Prostate gland (tissue), 2 donors: ENCODE measurements around the gene CAB39L. TPM values are rescaled to one million over a fixed set of nuclear protein-coding genes. Genes with fewer than 3 reads are reported as not detected.

Experiments
- DNase-seq: peaks from one replicate; pipeline ENCODE4 v3.0.0-alpha.2; 2019; ENCODE audit warnings: low spot score
- H3K27ac ChIP-seq, 2 donors: fragments of 200-600 bp; sonication (generic); 2 replicates each; pipeline ENCODE4 v1.5.1; 2017 to 2019
- H3K27me3 ChIP-seq: fragments of 200-600 bp; sonication (generic); replicated peaks from 2 replicates; pipeline ENCODE4 v1.5.1; 2019; ENCODE audit not compliant: insufficient read depth
- H3K36me3 ChIP-seq, 2 donors: fragments of 200-600 bp; sonication (generic); 1 replicate in 1 of 2; 2 replicates in 1 of 2; pipeline versions ENCODE4 v1.5.1 to v1.8.1; 2017 to 2019
- H3K4me1 ChIP-seq: fragments of 200-600 bp; sonication (generic); replicated peaks from 2 replicates; pipeline ENCODE4 v1.5.1; 2019
- H3K4me3 ChIP-seq, 2 donors: fragments of 200-600 bp; sonication (generic); 2 replicates each; pipeline ENCODE4 v1.5.1; 2017 to 2019
- H3K9me3 ChIP-seq: fragments of 200-600 bp; sonication (generic); 2 replicates; pipeline ENCODE4 v1.5.1; 2017
- CTCF ChIP-seq, 4 experiments: fragments of 200-600 bp in 2 of 4; fragments of 450-650 bp in 2 of 4; sonication (generic) in 2 of 4; IDR thresholded peaks; 1 replicate in 3 of 4; 2 replicates in 1 of 4; pipeline ENCODE4 v1.5.1; 2016 to 2019; ENCODE audit warnings: antibody characterized with exemption in 4 of 4, mild to moderate bottlenecking in 2 of 4, moderate library complexity in 2 of 4
- POLR2A ChIP-seq: fragments of 450-650 bp; IDR thresholded peaks from one replicate; pipeline ENCODE4 v1.6.1; 2016; ENCODE audit warnings: antibody characterized with exemption, mild to moderate bottlenecking
- POLR2AphosphoS5 ChIP-seq: sonication (generic); formaldehyde crosslinking; IDR thresholded peaks from one replicate; pipeline ENCODE4 v1.6.1; 2017; ENCODE audit warnings: antibody characterized with exemption
- WGBS: methylation state at CpG from one replicate; pipeline ENCODE4 v1.1.5; 2018; 5-methylcytosine and 5-hydroxymethylcytosine counted together
- intact Hi-C: fragments of 100-400 bp; cut with DNase I; formaldehyde crosslinking; loops from one replicate; pipeline ENCODE4 v1.14.2; 2022
- total RNA-seq, 2 donors: library from RNA; depleted of rRNA; stranded (reverse); fragments of >200 nt; gene quantifications; one replicate each; pipeline ENCODE4 v1.1.0, GENCODE V29; 2016

The CAB39L gene
- total RNA-seq, 2 donors from 2014 or later: 43.9 to 96.5 TPM

GRCh38 chr13:49304356-49304755 is 139.5 kb downstream of the CAB39L start:
- DNase-seq: no peak
- peaks cover 9% of the 10 kb centered on the region for H3K4me1 ChIP-seq
- WGBS: 95% methylated on average over 12 of the region's 12 CpGs

GRCh38 chr13:49303533-49304252 is 140.2 kb downstream of the CAB39L start:
- H3K36me3 ChIP-seq: no peaks in the 10 kb centered on the region
- DNase-seq: no peak
- intact Hi-C loops: loop anchor here (5.0 kb wide), 2 partner anchors 194 to 304 kb away; partner anchors contain the start of gene PHF11
- WGBS: 72% methylated on average over 11 of the region's 11 CpGs
- no peaks in the 10 kb centered on the region for H3K9me3 ChIP-seq
- H3K27me3 ChIP-seq: no peaks in the 10 kb centered on the region
- no peak overlapping the region for H3K4me3 ChIP-seq
- peaks cover 9% of the 10 kb centered on the region for H3K4me1 ChIP-seq
- TF ChIP-seq POLR2A: no peak
- TF ChIP-seq CTCF (IDR thresholded peaks at IDR 0.05): no peak
- TF ChIP-seq POLR2AphosphoS5: no peak
- peak overlapping the region; percentile 1 to 24 for H3K27ac ChIP-seq

More at GRCh38 chr13:49304356-49304755, 139.5 kb downstream of the CAB39L start:
- TF ChIP-seq POLR2AphosphoS5 (no peak), CTCF (IDR thresholded peaks at IDR 0.05) (no peak), POLR2A (no peak)
- Histone ChIP-seq H3K4me3 (no peak overlapping the region), H3K36me3 (no peaks in the 10 kb centered on the region), H3K27me3 (no peaks in the 10 kb centered on the region), H3K9me3 (no peaks in the 10 kb centered on the region), H3K27ac (peak overlapping the region; percentile 1 to 24)
- intact Hi-C loops: loop anchor here (5.0 kb wide), 2 partner anchors 193 to 303 kb away; partner anchors contain the start of gene PHF11

GRCh38 chr13:49302817-49303216 is 141.0 kb downstream of the CAB39L start:
- DNase-seq: no peak
- no peaks in the 10 kb centered on the region for H3K36me3 ChIP-seq
- TF ChIP-seq POLR2AphosphoS5 (peak; percentile 17), POLR2A (no peak)
- whole genome bisulfite sequencing: 56% methylated on average over 9 of the region's 9 CpGs
- intact Hi-C loops: loop anchor here (5.0 kb wide), 2 partner anchors 194 to 304 kb away; partner anchors contain the start of gene PHF11
- H3K27ac ChIP-seq: no peak overlapping the region
- no peaks in the 10 kb centered on the region for H3K9me3 ChIP-seq
- no peak overlapping the region for H3K4me3 ChIP-seq
- H3K4me1 ChIP-seq: peaks cover 3% of the 10 kb centered on the region
- H3K27me3 ChIP-seq: no peaks in the 10 kb centered on the region

GRCh38 chr13:49302222-49302621 is 141.6 kb downstream of the CAB39L start:
- no peaks in the 10 kb centered on the region for H3K9me3 ChIP-seq
- no peaks in the 10 kb centered on the region for H3K36me3 ChIP-seq
- H3K4me3 ChIP-seq: no peak overlapping the region
- H3K4me1 ChIP-seq: no peaks in the 10 kb centered on the region
- 76% methylated on average over 7 of the region's 7 CpGs for WGBS
- intact Hi-C loops: loop anchor here (5.0 kb wide), 2 partner anchors 195 to 305 kb away; partner anchors contain the start of gene PHF11
- DNase-seq: no peak
- TF ChIP-seq POLR2AphosphoS5 (no peak), POLR2A (no peak), CTCF (IDR thresholded peaks at IDR 0.05) (no peak)
- no peaks in the 10 kb centered on the region for H3K27me3 ChIP-seq
- no peak overlapping the region for H3K27ac ChIP-seq

- Histone ChIP-seq H3K4me1 (no peaks in the 10 kb centered on the region), H3K9me3 (no peaks in the 10 kb centered on the region), H3K27me3 (no peaks in the 10 kb centered on the region), H3K36me3 (no peaks in the 10 kb centered on the region), H3K27ac (no peak overlapping the region), H3K4me3 (no peak overlapping the region)
- 47% methylated on average over 20 of the region's 20 CpGs for WGBS
- TF ChIP-seq CTCF (IDR thresholded peaks at IDR 0.05): peak; percentile 68 to 91 (median 90)
- peak; percentile 76 for TF ChIP-seq POLR2AphosphoS5
- no peak for TF ChIP-seq POLR2A
- intact Hi-C loops: loop anchor here (1.0 to 5.0 kb wide), 3 partner anchors 136 to 306 kb away; partner anchors contain the start of gene PHF11
- DNase-seq: peak; percentile 53
These were observed 142.9 kb downstream of the CAB39L start for GRCh38 chr13:49300739-49301589.
